Nucleus accumbens (tissue), 56 donors: ENCODE results near the gene DNAH17.
"Not testable (repeated sequence)": the region's sequence is repeated elsewhere in the genome, so short reads cannot be mapped to it uniquely, and the experiment has no call there.

ENCODE experiments used
- DNase-seq, 56 donors: peaks; one replicate each; lab custom pipeline; 2025; lab: John Stamatoyannopoulos, UW

DNAH17 gene

GRCh38 chr17:78526231-78527025, 50.8 kb downstream of the DNAH17 start:
- no peak for DNase-seq

- DNase-seq, result no peak
Observed at GRCh38 chr17:78525511-78526160, 51.6 kb downstream of the DNAH17 start.

GRCh38 chr17:78524870-78525510, 52.2 kb downstream of the DNAH17 start:
- no peak for DNase-seq

GRCh38 chr17:78523934-78524655, 53.1 kb downstream of the DNAH17 start:
- DNase-seq, result no peak

GRCh38 chr17:78522031-78522809, 55.0 kb downstream of the DNAH17 start:
- DNase-seq, result no peak

GRCh38 chr17:78517421-78517820, 59.8 kb downstream of the DNAH17 start:
- DNase-seq, result no peak

GRCh38 chr17:78515480-78515879, 61.7 kb downstream of the DNAH17 start:
- no peak for DNase-seq

- no peak for DNase-seq
Observed at GRCh38 chr17:78514521-78514920, 62.7 kb downstream of the DNAH17 start.

GRCh38 chr17:78512976-78513375, 64.2 kb downstream of the DNAH17 start:
- DNase-seq, result no peak

GRCh38 chr17:78510141-78511075, 66.8 kb downstream of the DNAH17 start:
- no peak for DNase-seq

GRCh38 chr17:78507526-78507925, 69.7 kb downstream of the DNAH17 start:
- no peak for DNase-seq

- no peak for DNase-seq
Observed at GRCh38 chr17:78506454-78507309, 70.5 kb downstream of the DNAH17 start.

GRCh38 chr17:78504156-78504925, 72.9 kb downstream of the DNAH17 start:
- DNase-seq, result no peak

GRCh38 chr17:78503388-78503787, 73.8 kb downstream of the DNAH17 start:
- not testable (repeated sequence) for DNase-seq

- DNase-seq, result no peak
Observed at GRCh38 chr17:78502611-78503148, 74.5 kb downstream of the DNAH17 start.

GRCh38 chr17:78501241-78502036, 75.8 kb downstream of the DNAH17 start:
- no peak for DNase-seq
